Hematopoietic multipotent progenitor cell treated with erythropoietin and hydrocortisone succinate and interleukin-3 and kit ligand, for 8 days (in vitro differentiated cells): ENCODE results near the gene SLC23A2.

ENCODE experiments used
- DNase-seq: peaks from one replicate; pipeline ENCODE4 v3.0.0-alpha.2; 2015

The SLC23A2 gene

GRCh38 chr20:4962241-4962855 is 39.0 kb downstream of the SLC23A2 start:
- peak; percentile 13 for DNase-seq

GRCh38 chr20:4961746-4962145 is 39.6 kb downstream of the SLC23A2 start:
- DNase-seq: peak; percentile 11

GRCh38 chr20:4959592-4959991 is 41.7 kb downstream of the SLC23A2 start:
- no peak for DNase-seq

- DNase-seq: no peak
Measured at GRCh38 chr20:4957939-4958362, 43.4 kb downstream of the SLC23A2 start.

- no peak for DNase-seq
Measured at GRCh38 chr20:4957187-4957586, 44.1 kb downstream of the SLC23A2 start.

- peak; percentile 74 for DNase-seq
Measured at GRCh38 chr20:4956200-4956810, 45.0 kb downstream of the SLC23A2 start.

- no peak for DNase-seq
Measured at GRCh38 chr20:4953881-4954280, 47.4 kb downstream of the SLC23A2 start.

- no peak for DNase-seq
Measured at GRCh38 chr20:4952229-4952628, 49.1 kb downstream of the SLC23A2 start.

GRCh38 chr20:4951299-4951698 is 50.0 kb downstream of the SLC23A2 start:
- no peak for DNase-seq

GRCh38 chr20:4950841-4951240 is 50.5 kb downstream of the SLC23A2 start:
- no peak for DNase-seq

- DNase-seq: no peak
Measured at GRCh38 chr20:4950437-4950836, 50.9 kb downstream of the SLC23A2 start.

GRCh38 chr20:4949833-4950178 is 51.5 kb downstream of the SLC23A2 start:
- peak; percentile 38 for DNase-seq

- DNase-seq: no peak
Measured at GRCh38 chr20:4947817-4948559, 53.3 kb downstream of the SLC23A2 start.

GRCh38 chr20:4946986-4947385 is 54.3 kb downstream of the SLC23A2 start:
- DNase-seq: no peak

- no peak for DNase-seq
Measured at GRCh38 chr20:4946585-4946984, 54.7 kb downstream of the SLC23A2 start.

- DNase-seq: no peak
Measured at GRCh38 chr20:4944518-4945313, 56.6 kb downstream of the SLC23A2 start.

- no peak for DNase-seq
Measured at GRCh38 chr20:4942331-4942730, 59.0 kb downstream of the SLC23A2 start.

- no peak for DNase-seq
Measured at GRCh38 chr20:4937407-4938319, 63.6 kb downstream of the SLC23A2 start.

GRCh38 chr20:4936851-4937406 is 64.4 kb downstream of the SLC23A2 start:
- no peak for DNase-seq

- DNase-seq: no peak
Measured at GRCh38 chr20:4936392-4936850, 64.9 kb downstream of the SLC23A2 start.

GRCh38 chr20:4932061-4932460 is 69.2 kb downstream of the SLC23A2 start:
- no peak for DNase-seq
